Endometrial microvascular endothelial cells (primary cell): ENCODE results near the gene HOXA10. TPM values are rescaled to one million over a fixed set of nuclear protein-coding genes. Genes with fewer than 3 reads are reported as not detected.

Experiments
- in situ Hi-C: cut with HindIII; loops from 2 replicates; pipeline ENCODE4 v1.10.0; 2017; ENCODE audit warnings: low sequenced_read_pairs, low pct_unique_long_range_greater_than_20kb; ENCODE audit errors: inconsistent ontology term
- total RNA-seq: library from RNA; depleted of rRNA; stranded (reverse); fragments of >200 nt; gene quantifications from one replicate; pipeline ENCODE4 v1.2.3, GENCODE V29; 2015; ENCODE audit errors: inconsistent ontology term

Gene HOXA10
- total RNA-seq, 1 donor from 2014 or later = 9.8 TPM

DNA sequence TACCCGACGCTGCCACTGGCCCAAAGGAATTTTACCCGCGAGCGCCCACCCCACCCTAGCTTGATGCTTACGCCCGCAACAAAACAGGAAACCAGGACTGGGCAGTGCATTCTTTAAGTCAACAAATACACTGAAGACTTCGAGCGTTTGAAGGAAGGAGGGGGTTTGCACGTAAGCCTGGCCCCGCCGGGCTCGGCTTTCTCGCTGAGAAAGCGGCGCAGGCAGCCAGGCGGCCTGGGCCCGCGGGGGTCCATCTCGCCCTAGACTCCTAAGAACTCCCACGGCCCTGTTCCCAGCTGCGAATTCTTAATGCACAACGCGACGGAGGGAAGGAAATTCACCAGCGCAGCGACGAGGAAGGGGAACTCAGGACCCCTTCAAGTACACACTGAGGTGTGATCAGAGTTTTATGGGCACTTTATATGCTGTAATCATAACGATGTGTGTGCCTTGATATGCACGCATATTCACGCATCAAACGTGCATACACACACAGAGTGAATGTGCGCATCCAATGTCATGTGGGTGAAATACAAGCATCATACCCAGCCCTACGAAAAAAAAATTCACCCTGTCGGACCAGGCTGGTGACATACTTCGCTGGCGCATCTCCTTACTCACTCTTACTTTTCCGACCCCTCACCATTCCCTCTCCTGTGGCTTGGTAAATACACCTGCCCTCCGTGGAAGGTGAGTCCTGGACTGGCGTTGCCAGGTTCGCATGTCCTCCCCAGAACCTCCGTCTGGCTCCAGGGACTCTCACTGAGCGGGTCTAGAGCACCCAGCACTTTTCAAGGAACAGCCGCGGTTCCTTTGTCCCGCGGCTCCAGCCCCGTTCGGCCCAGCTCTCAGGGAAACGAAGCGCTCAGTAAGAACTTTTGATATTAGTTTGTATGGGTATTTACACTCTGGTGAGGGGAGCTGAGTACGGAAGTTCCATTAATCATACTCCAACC, 31.5 kb upstream of the HOXA10 start:
- in situ Hi-C loops = loop anchor here (25.0 kb wide), 1 partner anchor 382 kb away; no protein-coding TSS in a partner anchor

GRCh38 chr7:27204851-27205322, 30.8 kb upstream of the HOXA10 start:
- in situ Hi-C loops = loop anchor here (25.0 kb wide), 1 partner anchor 382 kb away; no protein-coding TSS in a partner anchor

DNA sequence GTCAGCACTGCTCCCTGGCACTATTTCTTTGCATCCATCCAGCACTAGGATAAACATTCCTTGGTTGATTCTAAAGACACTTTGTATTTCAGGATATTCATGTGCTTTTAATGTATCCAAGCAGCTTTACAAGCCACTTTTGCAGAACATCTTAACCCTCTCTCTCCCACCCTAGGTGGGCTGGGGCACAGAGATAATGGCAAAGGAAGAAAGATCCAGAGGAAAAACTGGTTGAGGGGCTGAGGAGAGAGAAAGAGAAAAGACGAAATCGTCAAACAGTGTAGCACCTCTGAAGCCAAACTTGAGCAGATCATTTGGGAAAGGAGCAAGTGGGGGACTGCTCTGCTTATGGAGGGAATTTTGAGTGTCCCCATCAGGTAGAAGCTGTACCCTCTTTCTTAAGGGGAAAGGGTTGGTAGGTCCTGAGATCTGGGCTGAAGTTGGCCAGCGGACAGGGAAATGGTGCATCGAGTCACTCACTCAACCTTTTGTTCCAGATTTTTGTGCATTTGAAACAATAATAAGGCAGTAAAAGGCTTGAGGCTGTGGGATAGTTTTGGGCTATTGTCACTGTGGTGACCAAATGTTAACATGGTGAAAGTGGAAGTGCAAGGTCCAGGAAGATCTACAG, 30.0 kb upstream of the HOXA10 start:
- in situ Hi-C loops = loop anchor here (25.0 kb wide), 1 partner anchor 383 kb away; no protein-coding TSS in a partner anchor

DNA sequence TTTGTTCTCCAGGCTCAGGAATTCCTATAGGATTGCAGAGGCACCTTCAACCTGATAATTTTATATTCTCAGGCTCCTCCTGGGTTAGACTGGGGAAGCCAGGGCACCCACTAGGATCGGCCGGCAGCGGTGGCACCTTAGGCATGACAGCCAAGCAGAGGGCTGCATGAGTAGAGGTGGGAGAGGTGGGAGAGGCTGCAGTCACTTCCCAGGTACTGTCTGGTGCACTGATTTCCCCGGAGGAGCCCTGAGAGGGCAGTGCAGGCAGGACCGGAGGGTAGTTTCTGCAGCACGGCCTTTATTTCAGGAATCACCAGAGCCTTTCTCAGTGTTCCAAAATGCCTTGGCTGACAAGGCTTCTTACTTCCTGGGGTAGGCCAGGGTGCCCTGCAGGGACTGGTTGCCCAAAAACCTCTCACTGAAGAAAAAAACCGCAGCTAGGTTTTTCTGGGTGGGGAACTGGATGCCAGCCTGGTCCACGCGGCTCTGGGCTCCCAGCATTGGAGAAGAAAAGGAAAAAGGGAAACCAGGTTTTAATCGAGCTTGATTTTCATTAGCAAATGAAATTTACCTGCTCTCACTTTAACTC, 29.3 kb upstream of the HOXA10 start:
- in situ Hi-C loops = loop anchor here (25.0 kb wide), 1 partner anchor 384 kb away; no protein-coding TSS in a partner anchor

- in situ Hi-C loops = loop anchor here (25.0 kb wide), 1 partner anchor 385 kb away; no protein-coding TSS in a partner anchor
Observed at GRCh38 chr7:27202862-27203134, 28.7 kb upstream of the HOXA10 start.

DNA sequence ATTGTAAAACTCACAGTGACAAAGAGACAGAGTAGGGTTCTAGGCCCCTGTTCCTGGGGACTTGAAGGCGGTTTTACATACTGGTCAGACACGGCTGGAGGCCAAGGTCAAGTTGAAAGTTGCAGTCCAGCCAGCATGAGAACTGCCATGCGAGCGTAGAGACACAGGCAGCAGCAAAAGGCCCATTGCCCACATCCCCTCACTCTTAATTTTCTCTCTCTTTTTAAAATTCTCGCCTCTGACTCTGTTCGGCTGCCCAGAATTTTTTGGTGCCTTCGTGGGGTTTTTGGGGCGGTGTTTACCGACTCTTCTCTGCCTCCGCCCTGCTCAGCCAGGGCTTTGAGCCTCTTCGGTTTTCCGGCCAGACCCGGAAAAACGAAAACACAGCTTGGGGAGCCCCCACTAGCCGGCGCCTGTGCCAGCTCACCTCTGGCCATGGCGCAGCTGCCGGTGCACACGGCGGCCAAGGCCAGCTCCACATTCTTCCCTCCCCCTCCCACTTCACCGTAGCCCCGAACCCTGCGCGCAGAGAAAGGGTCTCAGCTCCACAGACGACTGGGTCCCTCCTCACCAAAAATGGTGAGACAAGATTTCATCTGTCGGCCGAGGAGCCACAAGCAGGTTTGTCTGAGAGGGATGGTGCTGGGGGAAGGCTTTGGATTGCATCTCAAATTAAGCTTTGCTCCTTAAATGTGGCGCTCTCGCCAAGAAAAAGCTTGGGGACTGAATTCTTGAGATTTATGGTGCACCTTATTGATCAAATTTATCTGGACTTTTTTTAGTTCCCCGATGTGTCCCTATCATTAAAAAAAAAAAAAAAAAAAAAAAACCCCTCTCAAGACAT, 28.1 kb upstream of the HOXA10 start:
- in situ Hi-C loops = loop anchor here (25.0 kb wide), 1 partner anchor 385 kb away; no protein-coding TSS in a partner anchor

DNA sequence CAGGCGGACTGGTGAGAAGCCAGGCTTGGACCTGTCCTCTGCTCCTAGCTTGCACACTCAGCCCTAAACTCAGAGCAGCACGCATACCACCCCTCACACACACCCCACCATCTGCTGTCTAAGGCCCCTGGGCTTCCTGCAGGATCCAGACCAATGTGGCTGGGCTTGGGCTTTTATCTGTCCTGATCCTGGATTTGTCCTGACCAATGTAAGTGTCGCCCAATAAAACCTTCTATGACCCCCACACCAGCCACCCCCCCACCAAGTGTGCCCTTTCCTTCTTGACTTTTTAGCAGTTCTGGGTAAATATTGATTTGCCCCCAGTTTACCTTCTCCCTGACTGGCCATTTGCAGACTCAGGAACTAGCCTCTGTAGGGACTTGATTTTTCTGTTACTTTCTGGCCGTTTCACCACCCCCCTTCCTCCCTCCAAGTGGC, 27.5 kb upstream of the HOXA10 start:
- in situ Hi-C loops = loop anchor here (25.0 kb wide), 1 partner anchor 386 kb away; no protein-coding TSS in a partner anchor

DNA sequence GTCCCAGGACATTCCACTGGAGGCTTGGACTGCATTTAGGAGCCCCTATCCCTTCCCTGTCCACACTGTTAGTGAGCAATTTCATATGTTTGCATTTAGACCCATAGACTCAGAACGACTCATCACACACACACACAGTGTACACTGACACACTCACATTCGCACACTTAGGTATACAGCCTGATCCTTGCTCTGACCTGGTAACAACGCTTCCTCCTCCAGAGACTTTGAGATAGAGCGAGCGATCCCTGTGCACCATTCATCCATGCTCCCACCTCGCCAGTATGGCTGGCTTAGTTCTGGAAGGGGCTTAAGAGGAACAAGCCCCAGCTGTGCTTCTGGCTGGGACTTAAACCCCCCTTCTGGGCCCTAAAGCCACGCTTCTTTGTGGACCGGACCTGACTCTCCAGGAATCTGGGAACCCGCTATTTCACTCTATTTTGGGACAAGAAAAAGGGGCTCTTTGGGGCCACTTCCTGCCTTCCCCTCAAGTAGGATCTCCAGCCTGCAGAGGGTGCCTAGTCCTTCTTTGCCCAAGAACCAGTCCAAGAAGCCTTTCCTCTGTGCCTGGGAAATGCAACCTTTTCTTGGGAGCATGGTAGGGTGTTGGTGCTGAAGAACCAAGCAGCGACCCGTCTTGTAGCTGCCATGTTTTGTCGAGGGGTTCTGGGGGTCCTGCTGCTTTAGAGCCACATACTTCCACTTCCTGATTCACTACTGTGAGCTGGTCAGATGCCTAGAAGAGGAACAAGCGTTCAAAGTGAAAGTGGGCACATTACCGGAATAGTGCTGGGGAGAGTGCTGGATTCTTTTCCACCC, 26.9 kb upstream of the HOXA10 start:
- in situ Hi-C loops = loop anchor here (25.0 kb wide), 1 partner anchor 386 kb away; no protein-coding TSS in a partner anchor

DNA sequence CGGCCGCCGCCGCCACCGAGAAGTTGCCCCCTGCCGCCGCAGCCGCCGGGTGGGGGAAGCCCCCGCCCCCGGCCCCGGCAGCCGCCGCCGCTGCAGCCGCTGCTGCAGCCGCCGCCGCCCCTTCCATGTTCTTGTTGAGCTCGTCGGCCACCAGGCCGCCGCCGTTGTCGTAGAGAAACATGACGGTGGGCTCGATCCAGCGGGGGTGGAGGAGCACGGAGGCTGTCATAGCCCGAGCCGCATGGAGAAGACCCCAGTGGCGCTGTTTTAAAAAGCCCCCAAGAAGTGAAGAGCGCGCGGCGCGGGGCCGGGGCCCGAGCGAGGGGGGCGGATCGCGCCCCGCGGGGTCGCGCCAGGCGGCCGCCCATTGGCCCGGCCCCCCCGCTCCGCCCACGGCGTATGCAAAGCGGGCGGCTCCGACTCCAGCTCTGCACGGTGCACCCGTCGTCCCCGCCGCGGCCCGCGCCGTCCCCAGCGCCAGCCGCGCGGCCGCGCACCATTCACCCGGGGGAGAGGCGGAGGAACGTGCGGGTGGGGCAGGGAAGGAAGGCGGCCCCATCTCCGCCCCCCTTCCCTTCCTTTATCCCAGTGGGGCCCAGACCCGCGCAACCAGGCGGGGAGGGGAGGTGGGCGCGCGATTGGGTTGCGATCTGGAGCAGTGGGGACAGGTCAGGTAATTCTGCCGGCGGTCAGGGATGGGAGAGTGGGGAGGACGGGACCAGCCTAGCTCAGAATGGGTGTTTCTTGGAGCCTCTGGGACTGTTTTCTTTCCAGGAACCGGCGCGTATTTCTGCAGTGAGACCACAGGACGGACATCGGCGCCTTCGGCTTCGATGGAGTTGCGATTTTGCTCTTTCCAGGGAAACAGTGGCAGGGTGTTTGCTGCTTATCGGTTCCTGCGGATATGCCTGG, 26.0 kb upstream of the HOXA10 start, which contains the start of gene HOXA13:
Gene HOXA13, minus strand, starts transcription at position 243 of the 912 bp plus-strand sequence. Its CDS starts 14 bp downstream, at position 229.
- in situ Hi-C loops = loop anchor here (25.0 kb wide), 1 partner anchor 387 kb away; no protein-coding TSS in a partner anchor

GRCh38 chr7:27198871-27199801, 25.0 kb upstream of the HOXA10 start:
- in situ Hi-C loops = no loop called here

- in situ Hi-C loops = no loop called here
Observed at GRCh38 chr7:27198138-27198841, 24.2 kb upstream of the HOXA10 start.

GRCh38 chr7:27197137-27198042, 23.3 kb upstream of the HOXA10 start:
- in situ Hi-C loops = no loop called here

DNA sequence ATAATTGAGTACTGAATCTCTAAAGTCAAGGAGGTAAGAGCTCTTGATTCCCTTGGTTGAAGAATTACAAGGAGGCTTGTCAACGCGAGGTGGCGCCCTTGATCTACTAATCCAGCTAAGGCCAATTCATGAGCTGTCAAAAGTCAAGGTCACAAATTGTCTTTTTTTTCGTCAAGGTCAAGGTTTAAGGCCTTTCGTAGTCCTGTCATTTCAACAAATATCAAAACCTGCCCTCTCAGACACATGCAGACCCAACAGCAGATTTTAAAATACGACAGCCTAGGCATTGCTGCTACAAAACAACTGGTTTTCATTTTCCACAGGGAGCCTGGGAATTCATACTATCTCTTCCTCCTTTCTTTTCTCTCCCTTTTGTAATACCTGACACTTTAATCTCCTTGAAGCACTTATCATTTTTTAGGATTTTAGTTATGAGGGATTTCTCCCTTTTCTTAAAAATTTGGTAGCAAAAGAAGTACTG, 22.2 kb upstream of the HOXA10 start:
- in situ Hi-C loops = no loop called here
